ENCODE results near the gene TMEM247.

- no peak for TF ChIP-seq CTCF (conservative IDR thresholded peaks at IDR 0.05; ENCODE audit: low read depth, low read length)
- TF ChIP-seq EZH2 (IDR thresholded peaks at IDR 0.05; ENCODE audit: borderline replicate concordance, low read depth, low read length, poor library complexity, severe bottlenecking): no peak
Observed at GRCh38 chr2:46448111-46448510, 31.3 kb upstream of the TMEM247 start.

Measured in A673 (cell line).